IPS-11a (cell line): ENCODE measurements around the gene AQP12A.
"Not testable (repeated sequence)": the region's sequence is repeated elsewhere in the genome, so short reads cannot be mapped to it uniquely, and the experiment has no call there.

ENCODE experiments used
- H3K4me3 ChIP-seq: one replicate; pipeline ENCODE4 v1.5.1; 2013; ENCODE audit warnings: low read depth, low read length, control low read depth

Gene AQP12A

GRCh38 chr2:240691631-240692420 lies at the start of gene AQP12A:
TSS of gene AQP12A (plus strand) at chr2:240691866. CDS start at chr2:240691914, 48 bp downstream.
- not testable (repeated sequence) for H3K4me3 ChIP-seq

DNA sequence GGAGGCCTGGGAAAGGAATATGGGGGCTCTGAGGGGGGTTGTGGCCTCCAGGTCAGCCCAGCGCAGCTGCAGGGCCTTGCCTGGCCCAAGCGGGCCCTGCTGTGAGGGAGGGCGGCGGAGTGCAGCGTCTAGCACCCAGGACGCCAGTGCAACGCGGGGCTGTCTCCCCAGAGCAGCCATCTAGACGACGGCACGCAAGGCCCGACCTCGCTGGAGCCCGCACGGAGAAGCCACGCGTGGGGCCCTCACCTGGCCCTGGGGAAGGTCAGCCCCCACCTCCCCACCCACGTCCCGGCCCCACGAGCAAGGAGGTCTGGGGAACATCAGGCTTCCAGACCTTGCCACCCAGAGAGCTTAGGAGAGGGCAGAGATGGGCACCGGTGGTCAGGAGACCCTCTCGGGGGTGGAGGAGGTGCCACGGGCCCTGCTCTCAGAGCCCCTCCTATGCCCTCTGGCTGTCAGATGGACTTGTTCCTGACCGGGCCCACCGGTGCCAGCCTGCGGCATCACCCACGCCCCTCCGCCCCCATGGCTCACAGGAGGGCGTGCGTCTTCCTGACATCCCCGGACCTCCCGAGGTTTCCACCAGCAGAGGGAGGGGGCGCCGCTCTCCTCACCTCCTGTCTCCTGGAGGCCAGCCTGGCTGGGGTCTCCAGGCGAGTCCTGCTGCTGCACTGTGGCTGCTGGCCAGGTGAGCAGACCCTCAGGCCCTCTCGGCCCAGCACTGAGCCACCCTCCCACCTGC lies 49.4 kb upstream of the AQP12A start:
- no peak overlapping the region for H3K4me3 ChIP-seq

GRCh38 chr2:240642806-240643092 lies 48.9 kb upstream of the AQP12A start:
- no peak overlapping the region for H3K4me3 ChIP-seq

GRCh38 chr2:240643093-240643810 lies 48.4 kb upstream of the AQP12A start:
- no peak overlapping the region for H3K4me3 ChIP-seq

DNA sequence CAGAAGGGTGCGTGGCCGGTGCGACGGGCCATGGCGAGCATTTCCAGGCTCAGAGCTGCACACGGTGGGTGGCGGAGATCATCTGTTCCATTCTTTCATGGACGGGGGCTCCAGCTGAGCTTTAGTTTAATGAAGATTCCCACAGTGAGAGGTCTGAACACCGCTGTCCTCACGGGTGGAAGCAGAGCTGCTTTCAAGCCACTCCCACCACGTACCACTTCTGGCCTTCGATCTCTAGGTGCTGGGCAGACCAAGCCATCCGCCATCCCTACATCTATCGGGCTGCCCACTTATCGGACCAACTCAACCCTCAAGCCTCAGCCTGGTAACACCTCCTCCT lies 47.9 kb upstream of the AQP12A start:
- no peak overlapping the region for H3K4me3 ChIP-seq

DNA sequence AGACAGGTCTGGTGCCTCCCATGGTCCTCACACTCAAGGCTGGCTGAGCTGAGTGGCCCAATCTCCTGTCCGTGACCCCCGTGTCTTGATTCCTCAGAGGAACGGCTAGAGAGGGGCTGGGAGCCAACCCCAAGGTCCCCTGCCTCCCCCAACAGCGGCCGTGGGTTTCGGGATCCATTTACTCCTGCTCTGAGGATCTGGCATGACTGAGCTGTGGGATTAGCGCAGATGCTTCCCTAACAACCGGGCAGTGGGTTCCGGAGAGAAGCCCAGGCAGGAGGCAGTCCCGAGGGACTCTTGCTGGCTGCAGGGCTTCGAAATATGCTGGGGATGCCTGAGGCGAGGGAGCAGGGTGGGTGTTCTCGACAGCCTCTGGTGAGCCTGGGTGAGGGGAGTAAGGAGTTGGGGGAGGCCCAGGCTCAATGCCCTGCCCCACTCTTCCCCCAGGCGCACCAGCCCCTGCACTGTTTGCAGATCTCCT lies 47.5 kb upstream of the AQP12A start:
- H3K4me3 ChIP-seq, result no peak overlapping the region

- H3K4me3 ChIP-seq, result no peak overlapping the region
Observed at GRCh38 chr2:240644859-240645301, 46.8 kb upstream of the AQP12A start.

DNA sequence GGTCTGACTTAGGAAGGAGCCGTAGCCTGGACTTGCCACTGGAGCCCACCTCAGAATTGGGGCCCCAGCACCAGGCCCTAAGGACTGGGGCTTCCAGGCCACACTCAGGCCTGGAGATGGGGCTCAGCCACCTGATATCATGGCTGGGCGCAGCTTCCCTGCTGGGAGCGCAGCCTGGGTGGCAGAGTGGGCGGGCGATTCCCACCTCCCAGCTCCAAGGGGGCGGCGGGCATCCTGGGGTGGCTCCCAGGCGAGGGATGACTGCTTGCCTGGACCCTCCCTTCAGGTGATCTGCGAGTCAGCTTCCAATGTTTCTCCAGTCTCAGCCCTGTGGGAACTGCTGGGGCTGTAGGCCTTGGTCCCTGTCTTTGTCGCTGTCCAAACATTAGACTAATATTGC lies 46.3 kb upstream of the AQP12A start:
- no peak overlapping the region for H3K4me3 ChIP-seq

DNA sequence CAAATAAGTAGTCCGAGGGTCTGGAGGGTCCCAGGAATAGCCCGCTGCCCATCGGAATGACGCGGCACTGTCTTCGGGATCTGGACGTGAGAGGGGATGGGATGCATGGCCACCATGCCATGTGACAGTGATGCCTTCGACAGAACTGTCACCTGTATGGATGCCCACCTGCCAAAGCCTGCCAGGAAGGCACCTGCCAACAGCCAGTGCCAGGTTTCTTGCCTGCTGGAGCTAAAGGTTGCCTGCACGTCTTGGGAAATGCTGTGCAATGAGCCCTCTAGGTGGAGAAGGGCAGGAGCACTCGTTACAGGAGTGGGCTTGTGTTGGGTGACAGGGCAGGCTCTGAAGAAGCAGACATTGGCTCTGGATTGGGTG lies 45.9 kb upstream of the AQP12A start:
- H3K4me3 ChIP-seq, result no peak overlapping the region

DNA sequence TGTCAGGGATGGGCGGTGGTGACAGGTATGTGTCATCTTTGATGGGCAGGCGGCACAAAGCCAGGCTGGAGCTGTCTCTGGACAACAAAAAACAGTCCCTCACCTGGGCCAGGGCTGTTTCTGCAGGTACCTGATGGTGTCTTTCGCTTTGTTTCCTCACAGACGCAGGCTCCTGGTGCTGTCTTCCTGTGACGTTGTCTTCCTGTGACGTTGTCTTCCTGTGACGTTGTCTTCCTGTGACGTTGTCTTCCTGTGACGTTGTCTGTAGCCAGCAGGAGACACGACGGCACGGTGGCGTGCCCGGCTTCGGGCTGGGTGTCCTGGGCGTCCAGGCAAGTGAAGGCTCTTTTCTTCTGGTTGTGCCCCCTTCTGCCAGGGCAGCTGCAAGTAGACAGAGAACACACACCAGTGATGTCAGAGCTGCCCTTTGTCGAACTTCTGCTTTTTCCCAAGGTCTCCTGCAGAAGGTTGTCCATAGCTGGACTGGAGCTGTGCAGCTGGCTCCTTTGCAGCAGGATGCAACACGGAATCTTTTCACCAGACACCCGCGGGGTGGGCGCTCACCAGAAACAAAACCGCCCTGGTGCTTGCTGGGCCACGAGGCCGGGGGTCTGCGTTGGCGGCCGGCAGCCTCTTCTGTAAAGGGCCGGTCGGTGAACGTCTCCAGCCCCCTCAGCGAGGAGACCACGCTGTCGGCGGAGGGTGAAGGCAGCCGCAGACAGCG lies 45.3 kb upstream of the AQP12A start:
- no peak overlapping the region for H3K4me3 ChIP-seq

- no peak overlapping the region for H3K4me3 ChIP-seq
Observed at GRCh38 chr2:240646900-240647502, 44.7 kb upstream of the AQP12A start.

DNA sequence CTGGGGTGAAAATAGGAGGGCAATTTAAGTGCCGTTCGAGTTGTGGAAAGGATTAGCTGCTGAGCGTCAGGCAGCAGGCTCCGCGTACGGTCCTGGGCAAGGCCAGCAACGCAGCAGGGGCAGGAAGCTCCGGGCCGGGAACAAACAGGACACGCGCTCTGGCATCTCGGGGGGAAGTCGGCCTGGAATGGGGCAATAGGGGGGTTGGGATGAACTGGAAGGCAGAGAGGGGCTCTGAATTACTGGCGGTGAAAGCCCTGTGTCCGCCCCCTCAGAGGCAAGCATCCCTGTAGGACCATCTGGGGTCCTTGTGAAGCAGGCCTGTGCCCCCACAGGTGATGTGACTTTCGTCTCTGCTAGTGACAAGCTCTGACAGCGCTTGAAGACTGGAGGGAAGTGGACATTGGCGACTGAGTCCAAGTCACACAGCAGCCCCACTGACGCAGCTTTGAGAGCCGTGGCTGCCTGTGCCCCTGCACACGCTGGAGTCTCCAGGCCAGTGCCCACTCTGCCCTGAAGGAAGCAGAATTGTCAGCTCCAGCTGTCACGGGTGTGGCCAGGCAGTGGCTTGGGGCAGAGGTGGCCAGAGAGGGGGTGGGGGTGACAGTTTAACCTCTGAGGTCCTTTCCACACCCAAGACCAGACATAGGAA lies 44.0 kb upstream of the AQP12A start:
- H3K4me3 ChIP-seq, result no peak overlapping the region

DNA sequence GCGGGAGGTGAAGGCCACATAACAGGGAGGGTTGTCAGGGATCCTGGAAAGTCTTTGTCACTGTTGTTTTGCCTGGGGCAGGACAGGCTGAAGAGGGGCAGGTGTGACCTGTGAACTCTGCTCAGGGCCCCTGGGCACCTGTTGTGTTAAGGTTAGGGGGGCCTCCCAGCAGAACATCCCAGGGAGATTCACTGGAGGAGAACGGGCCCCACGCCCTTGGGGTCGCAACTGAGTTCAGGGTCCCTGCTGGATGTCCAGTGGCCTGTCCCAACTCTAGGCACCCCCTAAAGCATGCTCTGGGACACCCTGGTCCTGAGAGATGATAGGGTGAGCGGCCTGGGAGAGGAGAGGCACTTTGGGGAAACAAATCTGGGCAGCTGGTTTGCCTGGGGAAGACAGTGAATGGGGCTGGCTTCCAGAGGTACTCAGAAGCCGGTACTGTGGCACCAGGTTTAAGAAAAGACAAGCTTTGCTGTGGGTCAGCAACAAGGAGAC lies 43.5 kb upstream of the AQP12A start:
- no peak overlapping the region for H3K4me3 ChIP-seq

GRCh38 chr2:240648650-240649275 lies 42.9 kb upstream of the AQP12A start:
- no peak overlapping the region for H3K4me3 ChIP-seq

DNA sequence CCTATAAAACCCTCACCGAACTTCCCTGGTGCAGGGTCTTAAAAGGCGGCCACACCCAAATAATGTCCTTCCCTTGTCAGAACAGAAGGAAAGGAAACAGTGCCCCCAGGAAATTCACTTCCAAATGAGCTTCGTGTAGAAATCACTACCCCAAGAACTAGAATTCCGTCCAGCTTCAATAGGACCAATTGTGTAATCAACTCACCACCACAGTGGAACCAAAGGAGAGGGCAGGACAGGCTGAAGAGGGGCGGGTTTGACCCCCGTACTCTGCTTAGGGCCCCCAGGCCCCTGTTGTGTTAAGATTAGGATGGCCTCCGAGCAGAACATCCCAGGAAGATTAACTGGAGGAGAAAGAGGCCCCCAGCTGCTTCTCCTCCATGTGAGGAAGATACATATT lies 42.3 kb upstream of the AQP12A start:
- H3K4me3 ChIP-seq, result no peak overlapping the region

DNA sequence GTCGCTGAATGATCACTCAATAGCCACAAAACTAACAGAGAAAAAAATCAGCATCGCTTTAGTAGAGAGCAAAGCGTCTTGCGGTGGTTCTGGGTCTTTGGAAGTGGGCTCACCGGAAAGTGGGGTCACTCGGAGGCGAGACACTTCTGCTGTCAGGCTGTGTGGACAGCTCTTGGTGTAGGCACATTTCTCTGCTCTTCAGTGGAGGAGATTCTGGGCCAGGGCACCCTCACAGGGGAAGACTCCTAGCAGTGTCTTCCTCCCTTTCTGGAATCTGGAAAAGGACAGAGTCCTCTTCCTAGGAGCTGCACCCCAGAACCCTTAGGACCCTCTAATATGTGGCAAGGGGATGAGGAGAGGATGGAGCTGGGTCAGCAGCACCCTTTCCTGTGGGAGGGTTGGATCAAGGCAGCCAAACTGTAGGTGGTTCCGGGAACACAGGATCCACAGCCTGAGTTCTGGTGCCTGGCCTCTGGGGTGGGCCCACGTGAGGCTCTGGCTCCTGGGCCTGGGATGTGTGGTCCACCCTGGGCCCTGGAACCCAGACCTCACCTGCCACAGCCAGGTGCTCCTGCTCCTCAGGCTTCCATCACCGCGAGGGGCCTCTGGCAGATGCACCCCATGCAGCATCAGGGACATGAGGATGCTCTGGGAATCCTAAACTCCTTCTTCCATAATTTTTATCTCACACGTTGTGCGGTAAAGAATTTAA lies 41.3 kb upstream of the AQP12A start:
- no peak overlapping the region for H3K4me3 ChIP-seq

GRCh38 chr2:240651185-240651584 lies 40.5 kb upstream of the AQP12A start:
- H3K4me3 ChIP-seq, result no peak overlapping the region

- no peak overlapping the region for H3K4me3 ChIP-seq
Observed at GRCh38 chr2:240655931-240656886, 35.5 kb upstream of the AQP12A start.
